ENCODE data around the gene RIF1.
"Not testable (repeated sequence)": the region's sequence is repeated elsewhere in the genome, so short reads cannot be mapped to it uniquely, and the experiment has no call there.

RIF1 gene

DNA sequence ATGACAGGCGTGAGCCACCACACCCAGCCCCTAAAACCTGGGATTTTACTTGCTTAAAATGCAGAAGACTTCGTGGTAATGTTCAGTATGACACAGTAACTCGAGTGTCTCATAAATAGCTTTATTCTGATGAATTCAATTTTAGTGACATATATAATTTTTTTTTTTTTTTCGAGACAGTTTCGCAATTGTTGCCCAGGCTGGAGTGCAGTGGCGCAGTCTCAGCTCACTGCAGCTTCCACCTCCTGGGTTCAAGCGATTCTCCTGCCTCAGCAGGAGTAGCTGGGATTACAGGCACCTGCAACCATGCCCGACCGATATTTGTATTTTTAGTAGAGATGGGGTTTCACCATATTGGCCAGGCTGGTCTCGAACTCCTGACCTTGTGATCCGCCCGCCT is 12.0 kb downstream of the RIF1 start:
- DNase-seq, result not testable (repeated sequence)

GRCh38 chr2:151422917-151423439 is 13.3 kb downstream of the RIF1 start:
- DNase-seq, result no peak

GRCh38 chr2:151423760-151424159 is 14.1 kb downstream of the RIF1 start:
- no peak for DNase-seq

- DNase-seq, result peak in 1 of 51 donors; percentile 9
These were observed 27.9 kb downstream of the RIF1 start for GRCh38 chr2:151437630-151438029.

DNA sequence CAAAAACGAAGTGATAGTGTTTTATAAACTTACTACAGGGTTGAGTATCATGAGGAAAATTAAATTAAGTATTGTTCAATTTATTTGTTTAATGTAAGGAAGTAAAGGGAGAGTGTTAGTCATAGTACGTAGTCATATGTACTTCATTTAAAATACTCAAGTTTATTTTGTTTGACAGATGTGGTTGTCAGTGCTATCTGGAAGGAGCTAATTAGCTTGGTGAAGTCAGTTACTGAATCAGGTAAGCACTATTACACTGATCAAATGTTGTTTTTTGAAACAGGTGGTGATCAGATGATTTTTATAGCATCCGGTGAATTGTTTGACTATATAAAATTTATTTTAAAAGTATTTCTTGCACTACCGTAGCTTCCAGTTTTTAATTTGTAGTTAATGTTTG is 28.8 kb downstream of the RIF1 start:
- no peak for DNase-seq

- DNase-seq, result no peak
These were observed 29.4 kb downstream of the RIF1 start for GRCh38 chr2:151439127-151439526.

- DNase-seq, result no peak
These were observed 49.7 kb downstream of the RIF1 start for GRCh38 chr2:151459358-151459757.

DNA sequence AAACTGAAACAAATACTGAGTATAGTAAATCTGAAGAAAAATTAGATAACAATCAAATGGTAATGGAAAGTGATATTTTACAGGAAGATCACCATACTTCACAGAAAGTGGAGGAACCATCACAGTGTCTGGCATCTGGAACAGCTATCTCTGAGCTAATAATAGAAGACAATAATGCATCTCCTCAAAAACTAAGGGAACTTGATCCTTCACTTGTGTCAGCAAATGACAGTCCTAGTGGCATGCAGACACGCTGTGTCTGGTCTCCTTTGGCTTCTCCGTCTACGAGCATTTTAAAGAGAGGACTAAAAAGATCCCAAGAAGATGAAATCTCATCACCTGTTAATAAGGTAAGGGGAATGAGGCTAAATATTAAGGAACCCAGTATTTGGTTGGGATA is 56.1 kb downstream of the RIF1 start:
- no peak for DNase-seq

DNA sequence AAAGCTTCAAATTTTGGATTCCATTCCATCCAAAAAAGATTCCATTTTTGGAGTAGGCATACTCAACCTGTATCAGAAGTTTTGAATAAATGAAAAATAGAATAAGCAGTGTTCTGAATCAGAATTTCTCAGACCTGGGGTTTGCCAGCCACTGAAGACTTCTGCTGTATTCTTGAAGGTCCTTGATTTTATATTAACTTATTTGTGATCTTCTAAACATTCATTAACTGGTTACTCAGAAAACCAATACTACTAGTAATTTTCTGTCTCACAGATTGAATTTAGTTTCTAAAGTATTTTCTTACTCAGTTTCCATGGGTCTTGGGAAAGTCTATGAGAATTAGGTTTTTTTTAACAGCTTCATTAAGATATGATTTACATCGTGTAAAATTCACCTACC is 60.9 kb downstream of the RIF1 start:
- DNase-seq, result no peak

DNA sequence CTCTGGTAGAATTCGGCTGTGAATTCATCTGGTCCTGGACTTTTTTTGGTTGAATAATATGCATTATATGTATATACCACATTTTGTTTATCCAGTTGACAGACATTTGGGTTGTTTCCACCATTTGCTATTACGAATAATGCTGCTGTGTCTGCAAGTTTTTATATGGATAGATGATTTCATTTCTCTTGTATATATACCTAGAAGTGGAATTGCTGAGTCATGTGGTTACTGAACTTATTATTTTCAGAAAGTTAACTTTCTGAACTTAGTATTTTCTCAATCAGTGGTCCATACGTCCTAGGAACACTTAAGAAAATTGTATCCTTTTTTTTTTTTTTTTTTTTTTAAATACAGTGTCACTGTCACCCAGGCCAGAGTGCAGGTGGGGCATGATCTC is 63.3 kb downstream of the RIF1 start:
- DNase-seq, result no peak

GRCh38 chr2:151475071-151475470 is 65.4 kb downstream of the RIF1 start:
- DNase-seq, result no peak

DNA sequence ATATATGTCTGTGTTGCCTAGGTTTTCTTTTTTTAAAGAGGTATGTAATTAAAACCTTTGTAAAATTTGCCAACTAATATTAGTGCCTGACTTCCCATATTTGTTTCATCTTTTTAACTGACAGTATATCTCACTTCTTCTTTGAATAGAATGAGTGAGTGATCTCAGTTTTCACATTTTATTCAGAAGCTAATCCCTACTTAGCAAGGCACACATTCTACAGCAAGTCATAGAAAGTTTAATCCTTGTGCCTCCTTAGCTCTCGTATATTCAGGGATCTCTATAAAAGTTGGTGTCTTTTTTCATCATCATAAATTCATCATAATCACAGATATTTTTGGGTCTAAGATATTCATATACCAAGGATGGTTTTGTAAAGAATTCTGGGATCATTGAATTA is 66.6 kb downstream of the RIF1 start:
- no peak for DNase-seq

DNA sequence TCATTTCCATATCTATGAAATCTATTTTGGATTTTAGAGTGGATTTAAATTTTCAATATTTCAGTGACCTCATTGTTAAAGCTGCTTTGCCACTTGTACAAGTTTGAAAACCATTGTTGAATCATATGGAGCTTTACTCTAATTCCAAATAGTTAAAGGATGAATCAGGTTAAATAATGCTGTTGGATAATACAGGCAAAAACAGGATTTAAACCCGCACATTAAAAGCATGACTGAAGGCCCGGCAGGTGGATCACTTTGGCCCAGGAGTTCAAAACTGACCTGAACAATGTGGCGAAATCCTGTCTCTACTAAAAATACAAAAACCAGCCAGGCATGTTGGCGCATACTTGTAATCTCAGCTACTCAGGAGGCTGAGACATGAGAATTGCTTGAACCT is 68.3 kb downstream of the RIF1 start:
- DNase-seq, result no peak

- no peak for DNase-seq
These were observed 72.0 kb downstream of the RIF1 start for GRCh38 chr2:151481744-151482143.

DNA sequence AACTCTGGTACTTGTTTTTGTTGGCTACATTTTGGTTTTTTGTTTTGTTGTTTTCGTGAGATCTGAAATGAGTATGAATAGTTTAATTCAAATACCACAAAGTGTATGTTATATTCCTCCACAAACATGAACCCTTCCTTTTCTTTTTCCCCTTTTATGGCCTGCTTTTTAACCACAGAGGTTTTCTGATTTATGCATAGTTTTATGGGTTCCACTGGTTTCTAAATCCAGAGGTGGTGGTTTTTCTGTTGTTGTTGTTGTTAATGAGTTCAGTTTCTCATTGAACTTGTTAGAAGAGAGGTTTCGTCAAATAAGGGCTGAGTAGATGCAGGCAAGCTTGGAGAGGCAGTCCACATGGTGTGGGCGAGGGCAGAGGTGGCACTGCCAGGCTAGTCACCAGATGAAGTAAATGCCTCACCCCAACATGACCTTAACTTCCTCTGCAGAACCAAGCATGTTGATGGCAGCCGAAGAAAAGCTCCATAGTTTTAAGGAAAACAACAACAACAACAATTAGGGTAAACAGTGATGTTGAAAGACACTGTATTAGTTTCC is 72.5 kb downstream of the RIF1 start:
- no peak for DNase-seq

- DNase-seq, result no peak
These were observed 73.8 kb downstream of the RIF1 start for GRCh38 chr2:151483546-151483945.

DNA sequence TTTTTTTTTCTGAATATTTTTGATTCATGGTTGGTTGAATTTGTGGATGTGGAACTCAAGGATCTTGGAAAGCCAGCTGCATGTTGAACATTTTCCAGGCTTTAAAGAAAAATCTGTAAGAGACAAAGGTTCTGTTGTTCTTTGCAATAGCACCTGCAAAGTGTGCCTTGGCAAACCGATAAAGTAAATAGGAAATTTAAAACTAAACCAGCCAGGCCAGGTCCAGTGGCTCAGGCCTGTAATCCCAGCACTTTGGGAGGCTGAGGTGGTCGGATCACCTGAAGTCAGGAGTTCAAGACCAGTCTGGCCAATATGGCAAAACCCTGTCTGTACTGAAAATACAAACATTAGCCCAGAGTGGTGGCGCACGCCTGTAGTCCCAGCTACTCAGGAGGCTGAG is 74.4 kb downstream of the RIF1 start:
- DNase-seq, result no peak

GRCh38 chr2:151486053-151486452 is 76.4 kb downstream of the RIF1 start:
- DNase-seq, result no peak

GRCh38 chr2:151490276-151490675 is 80.6 kb downstream of the RIF1 start:
- DNase-seq, result no peak

GRCh38 chr2:151491496-151491895 is 81.8 kb downstream of the RIF1 start:
- DNase-seq, result no peak

DNA sequence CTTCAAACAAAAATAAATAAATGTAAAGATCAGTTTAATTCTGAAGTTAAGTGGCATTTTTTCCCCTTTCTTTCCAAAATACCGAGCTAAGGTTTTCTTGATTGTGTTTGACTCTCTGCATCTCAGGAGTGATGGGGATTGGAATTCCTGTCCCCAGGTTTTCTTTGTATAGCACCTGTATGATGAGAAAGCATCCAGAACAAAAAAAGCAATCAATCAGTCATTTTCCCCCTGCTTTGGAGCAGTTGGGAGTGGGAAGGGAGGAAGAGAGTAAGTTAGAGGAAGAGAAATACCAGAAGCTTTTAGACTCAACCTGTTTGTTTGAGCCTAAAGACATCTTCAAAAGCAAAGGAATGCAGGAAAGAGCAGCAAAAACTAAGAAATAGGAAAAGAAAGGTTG is 88.5 kb downstream of the RIF1 start:
- no peak for DNase-seq

- DNase-seq, result no peak
These were observed 96.5 kb downstream of the RIF1 start for GRCh38 chr2:151506170-151506569.

- DNase-seq, result no peak
These were observed 98.8 kb downstream of the RIF1 start for GRCh38 chr2:151508519-151508918.

DNA sequence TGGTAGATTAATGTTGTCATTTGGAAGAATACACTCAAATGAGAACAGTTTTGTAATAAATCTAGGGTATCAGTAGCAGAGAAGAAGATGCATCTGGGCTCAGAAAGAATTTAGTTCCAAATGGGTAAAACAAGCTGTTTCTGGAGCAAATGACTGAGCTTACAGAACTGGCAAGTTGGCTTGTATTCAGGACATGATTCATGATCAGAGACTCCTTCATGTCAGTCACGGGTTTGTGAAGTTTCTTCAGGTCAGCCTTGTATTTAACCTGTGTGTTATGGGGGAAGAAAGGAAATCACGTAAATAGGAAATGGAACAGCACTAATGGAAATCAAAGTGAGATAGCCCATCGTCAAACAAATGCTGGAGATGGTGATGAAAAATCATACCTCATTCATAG is 109.1 kb downstream of the RIF1 start:
- no peak for DNase-seq

Measured in hypothalamus (tissue), 51 donors.